Activated gamma-delta T cell treated with Interleukin-2 at 50 U/mL for 16 hours (primary cell): ENCODE measurements around the gene ENTPD8.
"Not testable (repeated sequence)": the region's sequence is repeated elsewhere in the genome, so short reads cannot be mapped to it uniquely, and the experiment has no call there.

Experiments
- DNase-seq: peaks from one replicate; pipeline ENCODE4 v3.0.0-alpha.2; 2020

ENTPD8 gene

GRCh38 chr9:137428841-137429545 is 12.2 kb downstream of the ENTPD8 start:
- no peak for DNase-seq

- DNase-seq, result no peak
Measured at GRCh38 chr9:137428311-137428630, 12.9 kb downstream of the ENTPD8 start.

DNA sequence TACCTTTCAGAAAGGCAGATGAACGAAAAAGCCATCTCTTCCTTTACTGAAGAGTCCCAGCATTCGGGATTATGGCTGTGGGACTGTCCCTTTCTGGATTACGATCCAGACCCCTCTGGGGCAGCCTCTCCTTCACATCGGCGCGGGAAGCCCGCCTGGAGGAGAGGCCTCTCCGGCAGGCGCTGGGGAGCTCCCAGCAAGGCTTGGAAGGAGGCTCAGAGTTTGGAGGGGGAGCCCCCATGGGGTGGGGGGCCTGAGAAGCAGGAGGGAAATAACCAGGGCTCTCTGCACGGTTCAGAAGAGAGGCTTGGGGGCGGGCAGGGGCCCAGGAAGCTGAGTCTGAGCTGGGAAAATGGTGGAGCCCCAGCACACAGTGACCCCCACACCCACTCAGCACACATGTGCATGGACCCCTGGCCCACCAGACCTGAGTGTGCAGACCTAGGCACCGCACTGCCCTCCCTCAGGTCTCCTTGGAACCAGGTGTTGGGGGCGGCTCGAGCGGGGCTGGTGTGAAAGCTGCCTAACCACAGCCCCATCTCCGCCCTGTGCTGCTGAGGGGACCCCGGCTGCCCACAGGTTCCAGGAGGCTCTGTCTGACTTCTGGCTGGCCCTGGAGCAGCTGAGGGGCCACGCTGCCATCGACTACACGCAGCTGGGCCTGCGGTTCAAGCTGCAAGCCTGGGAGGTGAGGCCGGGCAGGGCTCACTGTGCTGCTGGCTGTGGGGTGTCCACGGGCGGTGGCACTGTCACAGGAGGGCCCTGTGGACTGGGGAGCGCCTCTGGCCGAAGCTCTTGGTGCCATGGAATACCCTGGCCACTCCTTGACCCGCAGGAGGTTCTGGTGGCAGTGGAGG is 13.5 kb downstream of the ENTPD8 start:
- no peak for DNase-seq

DNA sequence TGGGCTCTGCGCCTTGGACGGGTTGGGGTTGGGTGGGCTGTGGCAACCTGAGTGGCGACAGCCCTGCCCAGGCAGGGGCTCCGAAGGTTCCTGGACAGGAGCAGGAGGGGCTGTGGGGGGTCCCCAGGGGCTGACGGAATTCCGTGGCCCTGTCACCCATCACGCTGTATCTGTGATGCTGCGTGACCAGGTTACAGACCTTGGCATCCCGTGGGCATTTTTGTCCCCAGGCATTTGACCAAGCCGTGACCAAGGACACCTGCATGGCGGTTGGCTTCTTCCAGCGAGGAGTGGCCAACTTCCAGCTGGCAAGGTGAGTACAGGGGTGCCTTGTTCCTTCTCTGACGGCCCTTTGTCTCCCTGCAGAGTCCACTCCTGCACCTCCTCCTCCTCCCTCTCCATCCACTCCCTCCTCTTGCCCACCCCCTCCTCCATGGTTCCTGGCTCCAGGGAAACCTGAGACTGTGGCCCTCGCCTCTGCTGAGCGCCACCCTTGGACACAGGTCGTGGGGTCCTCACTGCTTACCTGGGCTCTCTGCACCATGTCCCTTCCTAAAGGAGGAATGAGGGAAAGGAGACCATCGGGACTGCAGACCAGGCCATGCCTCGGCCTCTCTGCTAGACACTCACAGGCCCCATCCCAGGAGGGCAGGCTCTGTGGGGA is 15.0 kb downstream of the ENTPD8 start:
- no peak for DNase-seq

DNA sequence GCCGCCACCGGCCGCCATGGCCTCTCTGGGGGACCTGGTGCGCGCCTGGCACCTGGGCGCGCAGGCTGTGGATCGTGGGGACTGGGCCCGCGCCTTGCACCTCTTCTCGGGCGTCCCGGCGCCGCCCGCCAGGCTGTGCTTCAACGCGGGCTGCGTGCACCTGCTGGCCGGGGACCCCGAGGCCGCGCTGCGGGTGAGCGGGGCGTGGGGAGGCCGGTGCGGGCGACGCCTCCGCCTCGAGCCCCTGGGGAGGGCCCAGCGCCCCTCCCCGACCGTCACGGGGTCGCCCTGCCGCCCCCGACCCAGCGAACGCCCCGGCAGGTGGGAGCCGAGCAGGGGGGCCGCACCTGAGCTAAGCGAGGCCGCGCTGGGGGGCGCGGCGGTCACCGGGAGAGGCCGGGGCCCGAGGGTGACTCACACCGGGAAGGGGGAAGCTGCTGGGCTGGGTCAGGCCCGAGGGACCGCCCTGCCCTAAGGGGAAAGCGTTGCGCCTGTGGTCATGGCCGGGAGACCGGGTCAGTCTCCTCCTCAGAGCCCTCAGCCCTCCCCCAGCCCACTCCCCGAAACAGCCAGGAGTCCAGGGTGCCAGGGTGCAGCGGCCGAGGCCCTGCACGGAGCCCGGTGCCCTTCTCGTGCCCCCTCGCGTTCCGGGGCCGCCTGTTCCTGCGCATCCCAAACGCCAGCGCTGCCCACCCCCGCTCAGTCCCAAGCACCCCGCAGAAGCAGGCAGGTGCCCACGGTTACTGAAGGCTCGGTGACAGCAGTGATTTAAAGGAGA is 17.5 kb downstream of the ENTPD8 start:
- no peak for DNase-seq

GRCh38 chr9:137422604-137423513 is 18.3 kb downstream of the ENTPD8 start, which contains the start of the genes EXD3 and NOXA1:
Gene EXD3, minus strand, starts transcription at chr9:137423162. Its CDS starts 27,805 bp downstream, at chr9:137395357.
Gene NOXA1, plus strand, starts transcription at chr9:137423393. Its CDS starts 137 bp downstream, at chr9:137423530.
- DNase-seq, result peak; percentile 95

- DNase-seq, result no peak
Measured at GRCh38 chr9:137421838-137422603, 19.1 kb downstream of the ENTPD8 start.

DNA sequence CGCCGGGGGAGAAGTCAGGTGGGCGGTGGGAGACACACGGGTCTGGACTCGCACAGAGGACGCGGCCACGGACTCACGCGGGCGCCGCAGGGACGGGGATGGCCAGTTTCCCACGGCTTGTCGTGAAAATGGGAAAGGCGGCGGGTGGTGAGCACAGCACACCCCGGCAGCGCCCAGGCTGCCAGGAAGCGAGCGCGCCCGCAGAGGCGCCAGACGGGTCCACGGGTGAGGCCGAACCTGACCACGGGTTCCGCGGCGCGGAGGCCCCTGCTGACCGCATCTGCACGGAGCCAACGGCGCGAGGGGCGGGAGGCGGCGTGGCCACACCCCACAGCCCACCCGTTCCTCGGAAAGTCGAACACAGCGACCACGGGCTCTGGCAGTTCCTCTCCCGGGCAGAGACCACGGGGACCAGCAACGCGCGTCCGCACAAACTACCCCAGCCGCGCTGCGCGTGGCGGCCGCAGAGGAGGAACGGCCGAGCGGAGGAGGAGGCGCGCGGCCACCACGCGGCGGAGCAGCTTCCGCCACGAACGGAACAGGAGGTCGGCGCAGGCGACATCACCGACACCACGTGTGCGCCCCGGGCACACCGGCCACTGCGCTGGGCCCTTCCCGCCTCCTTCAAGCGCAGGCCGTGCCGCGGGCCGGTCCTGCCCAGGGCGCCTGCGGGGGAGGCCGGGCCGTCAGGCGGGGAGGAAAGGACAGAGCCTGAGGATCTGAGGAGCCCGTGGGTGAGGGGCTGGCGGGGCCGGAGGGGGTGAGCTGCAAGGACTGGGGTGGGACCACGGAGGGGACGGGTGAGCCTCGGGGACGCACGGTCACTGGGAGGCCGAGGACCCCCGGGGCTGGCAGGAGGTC is 23.8 kb downstream of the ENTPD8 start:
- no peak for DNase-seq

DNA sequence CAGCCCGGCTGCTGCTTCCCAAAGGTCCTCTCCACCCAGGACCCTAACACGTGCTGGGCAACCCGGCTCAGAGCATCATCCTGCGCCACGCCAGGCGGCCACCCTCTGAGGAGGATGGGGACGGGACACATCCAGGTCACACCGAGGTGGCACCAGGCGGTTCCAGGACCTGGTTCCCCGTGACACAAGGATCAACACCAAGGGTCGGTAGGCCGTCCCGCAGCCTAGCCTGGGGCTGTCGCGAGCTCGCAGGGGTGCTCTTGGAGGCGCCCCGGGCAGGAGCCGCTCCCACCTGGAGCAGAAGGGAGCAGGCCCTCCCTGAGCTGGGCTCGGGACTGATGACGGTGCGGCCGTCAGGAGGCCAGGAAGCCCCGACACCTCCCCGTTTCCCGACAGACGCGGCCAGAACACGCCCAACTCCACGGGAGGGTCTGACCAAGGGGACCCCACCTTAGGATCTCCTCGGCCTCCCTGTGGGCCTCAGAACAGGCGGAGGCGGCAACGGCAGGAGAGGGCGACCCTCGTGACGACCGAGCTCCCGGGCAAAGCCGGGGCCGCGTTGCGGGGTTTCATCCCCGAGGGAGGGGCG is 24.5 kb downstream of the ENTPD8 start:
- DNase-seq, result no peak

- DNase-seq, result no peak
Measured at GRCh38 chr9:137416006-137416562, 25.1 kb downstream of the ENTPD8 start.

- DNase-seq, result no peak
Measured at GRCh38 chr9:137415451-137415850, 25.7 kb downstream of the ENTPD8 start.

DNA sequence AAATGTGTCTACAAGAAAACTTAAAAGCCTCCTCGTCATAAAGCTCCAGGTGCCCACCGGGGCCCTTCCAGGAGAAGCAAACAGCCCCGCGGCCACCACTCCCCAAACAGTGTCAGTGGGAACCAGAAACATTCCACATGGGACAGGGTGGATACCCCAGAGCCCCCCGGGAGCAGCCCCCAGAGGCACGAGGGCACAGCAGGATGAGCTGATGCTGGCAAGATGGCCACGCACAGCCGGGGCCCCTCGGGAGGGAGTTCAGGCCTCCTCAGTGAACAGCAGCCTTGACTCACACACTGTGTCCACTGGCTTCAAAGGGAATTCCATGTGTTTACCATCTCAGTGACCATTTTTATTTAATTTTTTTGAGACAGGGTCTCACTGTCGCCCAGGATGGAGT is 28.7 kb downstream of the ENTPD8 start:
- DNase-seq, result no peak

GRCh38 chr9:137411645-137412380 is 29.3 kb downstream of the ENTPD8 start:
- DNase-seq, result peak; percentile 55

DNA sequence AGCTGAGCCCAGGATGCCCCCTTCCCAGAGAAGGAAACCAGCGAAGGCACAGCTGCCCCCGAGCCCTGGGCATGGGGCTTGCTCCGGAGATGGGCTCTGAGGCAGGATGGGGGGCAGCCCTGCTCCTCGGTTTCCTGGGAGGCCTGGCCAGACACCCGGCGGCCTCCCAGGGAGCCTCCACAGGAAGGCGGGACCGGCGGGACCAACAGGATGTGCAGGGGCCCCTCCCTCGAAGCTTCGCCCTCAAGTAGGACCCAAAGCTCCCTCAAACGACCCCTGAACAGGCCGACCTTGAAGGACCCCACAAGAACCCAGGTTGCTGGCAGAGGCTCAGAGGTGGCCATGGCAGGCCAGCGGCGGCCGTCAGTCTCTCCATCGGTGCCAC is 29.9 kb downstream of the ENTPD8 start:
- DNase-seq, result no peak

GRCh38 chr9:137410891-137411249 is 30.3 kb downstream of the ENTPD8 start:
- DNase-seq, result no peak

- not testable (repeated sequence) for DNase-seq
Measured at GRCh38 chr9:137410236-137410890, 30.8 kb downstream of the ENTPD8 start.

DNA sequence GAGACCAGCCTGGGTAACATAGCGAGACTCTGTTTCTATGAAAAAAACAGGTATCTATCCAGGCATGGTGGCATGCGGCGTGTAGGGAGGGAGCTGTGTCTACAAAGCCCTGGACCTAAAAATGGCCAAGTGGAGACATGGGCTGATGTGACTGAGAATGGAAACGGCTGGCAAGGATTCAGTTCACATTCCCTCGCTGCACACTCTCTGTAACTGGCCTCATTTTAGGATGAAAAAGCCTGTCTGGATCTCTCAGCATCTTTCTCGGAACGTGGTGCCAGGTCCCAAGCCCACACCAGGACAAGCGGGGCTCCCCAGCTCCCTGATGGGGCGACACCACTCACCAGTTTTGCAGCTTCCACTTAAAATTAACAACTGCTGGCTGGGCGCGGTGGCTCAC is 31.6 kb downstream of the ENTPD8 start:
- DNase-seq, result no peak
